Middle frontal gyrus (tissue), 1 donor: ENCODE results near the gene TMEFF2.
"Not testable (repeated sequence)": the region's sequence is repeated elsewhere in the genome, so short reads cannot be mapped to it uniquely, and the experiment has no call there.

ENCODE experiments used
- DNase-seq: peaks from one replicate; pipeline ENCODE4 v3.0.0-alpha.2; 2015; ENCODE audit warnings: low spot score; ENCODE audit errors: extremely low spot score

Gene TMEFF2

GRCh38 chr2:192184349-192184748 lies 10.4 kb downstream of the TMEFF2 start:
- DNase-seq: no peak

GRCh38 chr2:192183296-192183695 lies 11.4 kb downstream of the TMEFF2 start:
- DNase-seq: no peak

- no peak for DNase-seq
These were observed 27.8 kb downstream of the TMEFF2 start for GRCh38 chr2:192166946-192167345.

- DNase-seq: no peak
These were observed 28.9 kb downstream of the TMEFF2 start for GRCh38 chr2:192165842-192166241.

GRCh38 chr2:192162392-192163042 lies 32.2 kb downstream of the TMEFF2 start:
- no peak for DNase-seq

GRCh38 chr2:192161656-192162290 lies 33.0 kb downstream of the TMEFF2 start:
- DNase-seq: no peak

GRCh38 chr2:192159736-192160135 lies 35.0 kb downstream of the TMEFF2 start:
- DNase-seq: no peak

GRCh38 chr2:192159208-192159607 lies 35.5 kb downstream of the TMEFF2 start:
- no peak for DNase-seq

GRCh38 chr2:192157776-192158175 lies 37.0 kb downstream of the TMEFF2 start:
- DNase-seq: no peak

GRCh38 chr2:192155511-192156118 lies 39.1 kb downstream of the TMEFF2 start:
- no peak for DNase-seq

- no peak for DNase-seq
These were observed 41.2 kb downstream of the TMEFF2 start for GRCh38 chr2:192153561-192153960.

GRCh38 chr2:192151853-192152252 lies 42.9 kb downstream of the TMEFF2 start:
- DNase-seq: no peak

- no peak for DNase-seq
These were observed 44.6 kb downstream of the TMEFF2 start for GRCh38 chr2:192150166-192150565.

- no peak for DNase-seq
These were observed 46.0 kb downstream of the TMEFF2 start for GRCh38 chr2:192148620-192149321.

- no peak for DNase-seq
These were observed 46.5 kb downstream of the TMEFF2 start for GRCh38 chr2:192148241-192148619.

- DNase-seq: no peak
These were observed 48.4 kb downstream of the TMEFF2 start for GRCh38 chr2:192146069-192147015.

GRCh38 chr2:192145496-192145895 lies 49.2 kb downstream of the TMEFF2 start:
- no peak for DNase-seq

GRCh38 chr2:192140236-192140839 lies 54.4 kb downstream of the TMEFF2 start:
- no peak for DNase-seq

- no peak for DNase-seq
These were observed 54.9 kb downstream of the TMEFF2 start for GRCh38 chr2:192139813-192140212.

- DNase-seq: no peak
These were observed 57.3 kb downstream of the TMEFF2 start for GRCh38 chr2:192137451-192137850.

- DNase-seq: not testable (repeated sequence)
These were observed 62.1 kb downstream of the TMEFF2 start for GRCh38 chr2:192132604-192133003.
